ENCODE measurements around the gene PLEKHN1.

- TF ChIP-seq CTCF (IDR thresholded peaks at IDR 0.05) = peak; percentile 44
- TF ChIP-seq POLR2AphosphoS5 (IDR thresholded peaks at IDR 0.05; ENCODE audit: low read depth, low read length) = no peak
Measured at GRCh38 chr1:1019122-1019999, 53.1 kb downstream of the PLEKHN1 start.

All from SK-N-SH (cell line).